HG02623 (cell line): ENCODE measurements around the gene LAPTM4A.

ENCODE experiments used
- ATAC-seq: cut with Tn5 transposase; IDR thresholded peaks from one replicate; pipeline ENCODE4 v1.9.1; 2021; ENCODE audit warnings: moderate library complexity; ENCODE audit not compliant: unreplicated experiment

Gene LAPTM4A

GRCh38 chr2:20025065-20025786 is 26.2 kb downstream of the LAPTM4A start:
- no peak for ATAC-seq

GRCh38 chr2:20023688-20024087 is 27.7 kb downstream of the LAPTM4A start:
- no peak for ATAC-seq

- ATAC-seq, result no peak
These were observed 29.9 kb downstream of the LAPTM4A start for GRCh38 chr2:20021405-20022009.

GRCh38 chr2:20019747-20020146 is 31.7 kb downstream of the LAPTM4A start:
- ATAC-seq, result no peak

- no peak for ATAC-seq
These were observed 32.8 kb downstream of the LAPTM4A start for GRCh38 chr2:20018601-20019152.

- no peak for ATAC-seq
These were observed 35.1 kb downstream of the LAPTM4A start for GRCh38 chr2:20016346-20016745.

GRCh38 chr2:20015482-20016083 is 35.8 kb downstream of the LAPTM4A start:
- ATAC-seq, result no peak

GRCh38 chr2:20013126-20013849 is 38.1 kb downstream of the LAPTM4A start:
- ATAC-seq, result no peak

GRCh38 chr2:20012282-20013125 is 38.9 kb downstream of the LAPTM4A start, which contains the start of gene MATN3:
MATN3 (minus strand) TSS chr2:20012668; CDS start chr2:20012631, 37 bp downstream.
- ATAC-seq, result no peak

GRCh38 chr2:20012032-20012281 is 39.5 kb downstream of the LAPTM4A start:
- ATAC-seq, result no peak

- ATAC-seq, result no peak
These were observed 40.0 kb downstream of the LAPTM4A start for GRCh38 chr2:20011276-20012031.

- no peak for ATAC-seq
These were observed 42.7 kb downstream of the LAPTM4A start for GRCh38 chr2:20008703-20009102.

- ATAC-seq, result no peak
These were observed 45.4 kb downstream of the LAPTM4A start for GRCh38 chr2:20005891-20006470.

GRCh38 chr2:20005067-20005627 is 46.3 kb downstream of the LAPTM4A start:
- ATAC-seq, result no peak

- no peak for ATAC-seq
These were observed 50.0 kb downstream of the LAPTM4A start for GRCh38 chr2:20001361-20001863.

GRCh38 chr2:19993731-19994130 is 57.7 kb downstream of the LAPTM4A start:
- no peak for ATAC-seq

- no peak for ATAC-seq
These were observed 59.5 kb downstream of the LAPTM4A start for GRCh38 chr2:19991895-19992294.

GRCh38 chr2:19990416-19990728 is 61.1 kb downstream of the LAPTM4A start:
- no peak for ATAC-seq
